HepG2 (cell line): ENCODE results near the gene CAMK4.

Experiments
- ATF4 ChIP-seq, 2 experiments: fragments of 450-650 bp in 1 of 2; sonication (generic) in 1 of 2; formaldehyde crosslinking; IDR thresholded peaks; 2 replicates each; pipeline versions ENCODE4 v1.5.0 to v1.8.0; 2020 to 2022; ENCODE audit warnings: mild to moderate bottlenecking in 1 of 2, missing genetic modification reagents in 1 of 2
- ATF7 ChIP-seq, 2 experiments: fragments of 450-650 bp in 1 of 2; sonication (generic) in 1 of 2; formaldehyde crosslinking in 1 of 2; IDR thresholded peaks; 2 replicates each; pipeline versions ENCODE4 v1.4.0 to v1.6.1; 2016 to 2020; ENCODE audit warnings: antibody characterized with exemption in 1 of 2, mild to moderate bottlenecking in 1 of 2, missing genetic modification reagents in 1 of 2
- BCL6 ChIP-seq: IDR thresholded peaks from 2 replicates; pipeline ENCODE4 v1.6.1; 2016; ENCODE audit warnings: missing genetic modification reagents, missing compliant biosample characterization
- EZH2 ChIP-seq: conservative IDR thresholded peaks from 2 replicates; pipeline ENCODE4 v1.6.1; 2012; ENCODE audit warnings: mild to moderate bottlenecking, low read depth, low read length, moderate library complexity
- NONO ChIP-seq, 2 experiments: fragments of 450-650 bp in 1 of 2; sonication (generic) in 1 of 2; formaldehyde crosslinking in 1 of 2; IDR thresholded peaks in 1 of 2; conservative IDR thresholded peaks in 1 of 2; 2 replicates each; pipeline versions ENCODE4 v1.6.1 to v1.8.0; 2017 to 2022; ENCODE audit warnings: mild to moderate bottlenecking in 1 of 2, missing genetic modification reagents in 1 of 2, moderate library complexity in 1 of 2
- RFX5 ChIP-seq: IDR thresholded peaks from 2 replicates; pipeline ENCODE4 v1.6.1; 2011; ENCODE audit warnings: low read depth, low read length, improper control_type of control experiment
- SKIL ChIP-seq: sonication (generic); formaldehyde crosslinking; IDR thresholded peaks from 2 replicates; pipeline ENCODE4 v1.8.0; 2022; ENCODE audit warnings: missing genetic modification reagents, mild to moderate bottlenecking, moderate library complexity, borderline replicate concordance
- SNAPC2 ChIP-seq: sonication (generic); formaldehyde crosslinking; IDR thresholded peaks from 2 replicates; pipeline ENCODE4 v1.8.1; 2022; ENCODE audit warnings: mild to moderate bottlenecking, missing genetic modification reagents
- ZNF670 ChIP-seq: sonication (generic); formaldehyde crosslinking; IDR thresholded peaks from 2 replicates; pipeline ENCODE4 v1.8.0; 2022; ENCODE audit warnings: mild to moderate bottlenecking, missing genetic modification reagents, borderline replicate concordance
- TF ChIP-seq, protein P1 (sequence below): sonication (generic); formaldehyde crosslinking; conservative IDR thresholded peaks from 2 replicates; pipeline ENCODE4 v1.4.0; 2020; ENCODE audit warnings: missing genetic modification reagents
- TF ChIP-seq, protein P2 (sequence below): IDR thresholded peaks from 2 replicates; pipeline ENCODE4 v1.6.1; 2016
- TF ChIP-seq, protein P3 (sequence below): sonication (generic); formaldehyde crosslinking; IDR thresholded peaks from 2 replicates; pipeline ENCODE4 v1.8.0; 2022; ENCODE audit warnings: mild to moderate bottlenecking, missing genetic modification reagents; ENCODE audit not compliant: insufficient replicate concordance
- TF ChIP-seq, protein P4 (sequence below): sonication (generic); formaldehyde crosslinking; IDR thresholded peaks from 2 replicates; pipeline ENCODE4 v1.8.1; 2023; ENCODE audit warnings: missing genetic modification reagents, inconsistent platforms, borderline replicate concordance

- TF ChIP-seq EZH2, result no peak
- TF ChIP-seq, protein P1, sequence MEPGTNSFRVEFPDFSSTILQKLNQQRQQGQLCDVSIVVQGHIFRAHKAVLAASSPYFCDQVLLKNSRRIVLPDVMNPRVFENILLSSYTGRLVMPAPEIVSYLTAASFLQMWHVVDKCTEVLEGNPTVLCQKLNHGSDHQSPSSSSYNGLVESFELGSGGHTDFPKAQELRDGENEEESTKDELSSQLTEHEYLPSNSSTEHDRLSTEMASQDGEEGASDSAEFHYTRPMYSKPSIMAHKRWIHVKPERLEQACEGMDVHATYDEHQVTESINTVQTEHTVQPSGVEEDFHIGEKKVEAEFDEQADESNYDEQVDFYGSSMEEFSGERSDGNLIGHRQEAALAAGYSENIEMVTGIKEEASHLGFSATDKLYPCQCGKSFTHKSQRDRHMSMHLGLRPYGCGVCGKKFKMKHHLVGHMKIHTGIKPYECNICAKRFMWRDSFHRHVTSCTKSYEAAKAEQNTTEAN (CRISPR knock-in tag), result no peak
- no peak for TF ChIP-seq SKIL
- no peak for TF ChIP-seq ATF7 (IDR thresholded peaks at IDR 0.05)
- TF ChIP-seq ATF7 (CRISPR knock-in tag; IDR thresholded peaks at IDR 0.05), result no peak
- TF ChIP-seq NONO (IDR thresholded peaks at IDR 0.05), result no peak
- TF ChIP-seq NONO (CRISPR knock-in tag; conservative IDR thresholded peaks at IDR 0.05), result no peak
- TF ChIP-seq ATF4 (CRISPR knock-in tag; IDR thresholded peaks at IDR 0.05), result no peak
- TF ChIP-seq SNAPC2, result no peak
- no peak for TF ChIP-seq ZNF670 (CRISPR knock-in tag)
- TF ChIP-seq, protein P2, sequence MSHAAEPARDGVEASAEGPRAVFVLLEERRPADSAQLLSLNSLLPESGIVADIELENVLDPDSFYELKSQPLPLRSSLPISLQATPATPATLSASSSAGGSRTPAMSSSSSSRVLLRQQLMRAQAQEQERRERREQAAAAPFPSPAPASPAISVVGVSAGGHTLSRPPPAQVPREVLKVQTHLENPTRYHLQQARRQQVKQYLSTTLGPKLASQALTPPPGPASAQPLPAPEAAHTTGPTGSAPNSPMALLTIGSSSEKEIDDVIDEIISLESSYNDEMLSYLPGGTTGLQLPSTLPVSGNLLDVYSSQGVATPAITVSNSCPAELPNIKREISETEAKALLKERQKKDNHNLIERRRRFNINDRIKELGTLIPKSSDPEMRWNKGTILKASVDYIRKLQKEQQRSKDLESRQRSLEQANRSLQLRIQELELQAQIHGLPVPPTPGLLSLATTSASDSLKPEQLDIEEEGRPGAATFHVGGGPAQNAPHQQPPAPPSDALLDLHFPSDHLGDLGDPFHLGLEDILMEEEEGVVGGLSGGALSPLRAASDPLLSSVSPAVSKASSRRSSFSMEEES (CRISPR knock-in tag), result no peak
- TF ChIP-seq, protein P3, sequence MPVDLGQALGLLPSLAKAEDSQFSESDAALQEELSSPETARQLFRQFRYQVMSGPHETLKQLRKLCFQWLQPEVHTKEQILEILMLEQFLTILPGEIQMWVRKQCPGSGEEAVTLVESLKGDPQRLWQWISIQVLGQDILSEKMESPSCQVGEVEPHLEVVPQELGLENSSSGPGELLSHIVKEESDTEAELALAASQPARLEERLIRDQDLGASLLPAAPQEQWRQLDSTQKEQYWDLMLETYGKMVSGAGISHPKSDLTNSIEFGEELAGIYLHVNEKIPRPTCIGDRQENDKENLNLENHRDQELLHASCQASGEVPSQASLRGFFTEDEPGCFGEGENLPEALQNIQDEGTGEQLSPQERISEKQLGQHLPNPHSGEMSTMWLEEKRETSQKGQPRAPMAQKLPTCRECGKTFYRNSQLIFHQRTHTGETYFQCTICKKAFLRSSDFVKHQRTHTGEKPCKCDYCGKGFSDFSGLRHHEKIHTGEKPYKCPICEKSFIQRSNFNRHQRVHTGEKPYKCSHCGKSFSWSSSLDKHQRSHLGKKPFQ, result no peak
- no peak for TF ChIP-seq RFX5
- TF ChIP-seq, protein P4, sequence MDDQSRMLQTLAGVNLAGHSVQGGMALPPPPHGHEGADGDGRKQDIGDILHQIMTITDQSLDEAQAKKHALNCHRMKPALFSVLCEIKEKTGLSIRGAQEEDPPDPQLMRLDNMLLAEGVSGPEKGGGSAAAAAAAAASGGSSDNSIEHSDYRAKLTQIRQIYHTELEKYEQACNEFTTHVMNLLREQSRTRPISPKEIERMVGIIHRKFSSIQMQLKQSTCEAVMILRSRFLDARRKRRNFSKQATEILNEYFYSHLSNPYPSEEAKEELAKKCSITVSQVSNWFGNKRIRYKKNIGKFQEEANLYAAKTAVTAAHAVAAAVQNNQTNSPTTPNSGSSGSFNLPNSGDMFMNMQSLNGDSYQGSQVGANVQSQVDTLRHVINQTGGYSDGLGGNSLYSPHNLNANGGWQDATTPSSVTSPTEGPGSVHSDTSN, result no peak
- no peak for TF ChIP-seq BCL6 (CRISPR knock-in tag)
Observed at GRCh38 chr5:111422245-111422644, 198.1 kb downstream of the CAMK4 start.
